Thyroid gland (tissue), 4 donors: Measurements from ENCODE around the gene SUPT5H.

ENCODE experiments used
- CTCF ChIP-seq, 6 experiments: fragments of 200-600 bp in 3 of 6; fragments of 450-650 bp in 3 of 6; sonication (generic) in 3 of 6; IDR thresholded peaks; one replicate each; pipeline ENCODE4 v1.5.1; 2016 to 2019; ENCODE audit warnings: antibody characterized with exemption in 6 of 6, mild to moderate bottlenecking in 2 of 6, inconsistent platforms in 1 of 6, moderate library complexity in 1 of 6
- POLR2A ChIP-seq, 2 donors: fragments of 450-650 bp; IDR thresholded peaks; one replicate each; pipeline ENCODE4 v1.6.1; 2017; ENCODE audit warnings: antibody characterized with exemption in 2 of 2, mild to moderate bottlenecking in 2 of 2, moderate library complexity in 1 of 2

GRCh38 chr19:39518975-39519374 lies 73.6 kb downstream of the SUPT5H start:
- no peak for TF ChIP-seq POLR2A (IDR thresholded peaks at IDR 0.05)
- no peak for TF ChIP-seq CTCF (IDR thresholded peaks at IDR 0.05)
